T-helper 1 cell treated with Interleukin-12 subunit alpha and Interleukin-12 subunit beta and Interleukin-4 antibody, amounts not matched to agents 30 μg/mL and 1 μg/mL, for 36 hours (primary cell): ENCODE measurements around the gene RBM14.
"Not testable (repeated sequence)": the region's sequence is repeated elsewhere in the genome, so short reads cannot be mapped to it uniquely, and the experiment has no call there.

ENCODE experiments used
- H3K27ac Mint-ChIP-seq: one replicate; pipeline ENCODE4 v1.8.0; 2021; ENCODE audit warnings: mild to moderate bottlenecking, mixed read lengths
- H3K27me3 Mint-ChIP-seq: one replicate; pipeline ENCODE4 v1.8.0; 2021; ENCODE audit warnings: low read depth, mixed read lengths
- H3K36me3 Mint-ChIP-seq: one replicate; pipeline ENCODE4 v1.8.0; 2021; ENCODE audit warnings: low read depth, mixed read lengths
- H3K4me1 Mint-ChIP-seq: one replicate; pipeline ENCODE4 v1.8.0; 2021; ENCODE audit warnings: low read depth, mixed read lengths
- H3K4me3 Mint-ChIP-seq: one replicate; pipeline ENCODE4 v1.8.0; 2021; ENCODE audit warnings: mild to moderate bottlenecking, moderate library complexity, mixed read lengths
- H3K9me3 Mint-ChIP-seq: one replicate; pipeline ENCODE4 v1.8.0; 2021; ENCODE audit warnings: mixed read lengths

Gene RBM14

GRCh38 chr11:66616379-66617154, at the start of gene RBM14:
Gene RBM14 (plus strand): TSS chr11:66616630. CDS start chr11:66616721, 91 bp downstream.
- Mint-ChIP-seq H3K36me3 (peaks cover 31% of the 10 kb centered on the region), H3K4me1 (peaks cover 38% of the 10 kb centered on the region), H3K27me3 (no peaks in the 10 kb centered on the region), H3K4me3 (peak within 1 kb of the TSS; percentile 97), H3K27ac (peak within 1 kb of the TSS; percentile 98), H3K9me3 (no peaks in the 10 kb centered on the region)

GRCh38 chr11:66567787-66568123, 48.7 kb upstream of the RBM14 start:
- H3K4me1 Mint-ChIP-seq = peaks cover 3% of the 10 kb centered on the region
- no peak overlapping the region for H3K27ac Mint-ChIP-seq
- no peaks in the 10 kb centered on the region for H3K9me3 Mint-ChIP-seq
- H3K27me3 Mint-ChIP-seq = peaks cover 26% of the 10 kb centered on the region
- H3K4me3 Mint-ChIP-seq = peak overlapping the region; percentile 53
- H3K36me3 Mint-ChIP-seq = no peaks in the 10 kb centered on the region

GRCh38 chr11:66568124-66568916, 48.1 kb upstream of the RBM14 start, which contains the start of gene CTSF:
Gene CTSF (minus strand): TSS chr11:66568606. CDS start chr11:66568486, 120 bp downstream.
- Mint-ChIP-seq H3K27me3 (peaks cover 26% of the 10 kb centered on the region), H3K27ac (no peak within 1 kb of the TSS), H3K9me3 (no peaks in the 10 kb centered on the region), H3K4me3 (peak within 1 kb of the TSS; percentile 56), H3K36me3 (no peaks in the 10 kb centered on the region), H3K4me1 (peaks cover 3% of the 10 kb centered on the region)

GRCh38 chr11:66569076-66569475, 47.4 kb upstream of the RBM14 start:
- H3K27me3 Mint-ChIP-seq = peaks cover 32% of the 10 kb centered on the region
- no peak overlapping the region for H3K4me3 Mint-ChIP-seq
- H3K27ac Mint-ChIP-seq = no peak overlapping the region

GRCh38 chr11:66570079-66570849, 46.2 kb upstream of the RBM14 start:
- Mint-ChIP-seq H3K27ac (no peak overlapping the region), H3K27me3 (peaks cover 39% of the 10 kb centered on the region), H3K9me3 (no peaks in the 10 kb centered on the region), H3K4me1 (peaks cover 3% of the 10 kb centered on the region), H3K36me3 (no peaks in the 10 kb centered on the region), H3K4me3 (no peak overlapping the region)

More at GRCh38 chr11:66569076-66569475, 47.4 kb upstream of the RBM14 start:
- Mint-ChIP-seq H3K36me3 (no peaks in the 10 kb centered on the region), H3K4me1 (peaks cover 3% of the 10 kb centered on the region), H3K9me3 (no peaks in the 10 kb centered on the region)

GRCh38 chr11:66570850-66571180, 45.6 kb upstream of the RBM14 start:
- Mint-ChIP-seq H3K27me3 (peaks cover 39% of the 10 kb centered on the region), H3K4me1 (peaks cover 3% of the 10 kb centered on the region), H3K9me3 (no peaks in the 10 kb centered on the region), H3K27ac (no peak overlapping the region), H3K36me3 (no peaks in the 10 kb centered on the region), H3K4me3 (no peak overlapping the region)

GRCh38 chr11:66579017-66579606, 37.3 kb upstream of the RBM14 start:
- Mint-ChIP-seq H3K36me3 (no peaks in the 10 kb centered on the region), H3K27ac (no peak overlapping the region), H3K9me3 (peaks cover 12% of the 10 kb centered on the region), H3K4me1 (peaks cover 9% of the 10 kb centered on the region), H3K27me3 (peaks cover 14% of the 10 kb centered on the region), H3K4me3 (no peak overlapping the region)

- H3K4me1 Mint-ChIP-seq = peaks cover 9% of the 10 kb centered on the region
- peaks cover 7% of the 10 kb centered on the region for H3K27me3 Mint-ChIP-seq
- no peak overlapping the region for H3K27ac Mint-ChIP-seq
- H3K36me3 Mint-ChIP-seq = no peaks in the 10 kb centered on the region
- peaks cover 12% of the 10 kb centered on the region for H3K9me3 Mint-ChIP-seq
- H3K4me3 Mint-ChIP-seq = no peak overlapping the region
Measured at GRCh38 chr11:66580803-66581202, 35.6 kb upstream of the RBM14 start.

- peaks cover 9% of the 10 kb centered on the region for H3K4me1 Mint-ChIP-seq
- no peak overlapping the region for H3K4me3 Mint-ChIP-seq
- H3K27ac Mint-ChIP-seq = no peak overlapping the region
- no peaks in the 10 kb centered on the region for H3K36me3 Mint-ChIP-seq
- H3K27me3 Mint-ChIP-seq = peaks cover 7% of the 10 kb centered on the region
- peaks cover 12% of the 10 kb centered on the region for H3K9me3 Mint-ChIP-seq
Measured at GRCh38 chr11:66581261-66581660, 35.2 kb upstream of the RBM14 start.

GRCh38 chr11:66582565-66583147, 33.8 kb upstream of the RBM14 start:
- H3K27me3 Mint-ChIP-seq, H3K4me1 Mint-ChIP-seq, H3K4me3 Mint-ChIP-seq, H3K27ac Mint-ChIP-seq, H3K36me3 Mint-ChIP-seq: not testable (repeated sequence)
- H3K9me3 Mint-ChIP-seq = peaks cover 12% of the 10 kb centered on the region

- H3K4me1 Mint-ChIP-seq, H3K36me3 Mint-ChIP-seq, H3K4me3 Mint-ChIP-seq, H3K27ac Mint-ChIP-seq, H3K27me3 Mint-ChIP-seq: not testable (repeated sequence)
- H3K9me3 Mint-ChIP-seq = peaks cover 12% of the 10 kb centered on the region
Measured at GRCh38 chr11:66585447-66585846, 31.0 kb upstream of the RBM14 start.

- no peak overlapping the region for H3K4me3 Mint-ChIP-seq
- no peaks in the 10 kb centered on the region for H3K4me1 Mint-ChIP-seq
- H3K9me3 Mint-ChIP-seq = peaks cover 12% of the 10 kb centered on the region
- no peak overlapping the region for H3K27ac Mint-ChIP-seq
- no peaks in the 10 kb centered on the region for H3K27me3 Mint-ChIP-seq
- H3K36me3 Mint-ChIP-seq = no peaks in the 10 kb centered on the region
Measured at GRCh38 chr11:66586136-66586535, 30.3 kb upstream of the RBM14 start.

GRCh38 chr11:66589315-66589714, 27.1 kb upstream of the RBM14 start:
- not testable (repeated sequence) for H3K4me1 Mint-ChIP-seq, H3K36me3 Mint-ChIP-seq, H3K4me3 Mint-ChIP-seq, H3K9me3 Mint-ChIP-seq, H3K27me3 Mint-ChIP-seq, H3K27ac Mint-ChIP-seq
